GM12878 (cell line): ENCODE data around the gene CAPSL. TPM values are rescaled to one million over a fixed set of nuclear protein-coding genes. Genes with fewer than 3 reads are reported as not detected.

Source experiments
- ATAC-seq: fragments of 200-7000 bp; cut with Tn5 transposase; 3 replicates; pipeline ENCODE4 v1.9.1; 2020; ENCODE audit warnings: mild to moderate bottlenecking, moderate library complexity
- BruUV-seq: library from RNA; stranded (reverse); fragments of 400-500 nt; replicated peaks from 2 replicates; lab custom pipeline; 2021; lab: Mats Ljungman, UMichigan
- CTCF ChIA-PET: fragments of 300-600 bp; sonication (Branson Sonifier 250); formaldehyde crosslinking; extraction: SDS; loops from one replicate; lab custom pipeline; 2021; ENCODE audit warnings: inconsistent platforms; lab: Yijun Ruan, JAX
- POLR2A ChIA-PET: fragments of 350-600 bp; formaldehyde crosslinking; extraction: SDS; loops from one replicate; lab custom pipeline; 2021; ENCODE audit warnings: inconsistent platforms; lab: Charles Lee
- RAD21 ChIA-PET: fragments of 300-600 bp; sonication (Branson Sonifier 250); formaldehyde crosslinking; loops from one replicate; lab custom pipeline; 2023; ENCODE audit warnings: antibody characterized with exemption; ENCODE audit not compliant: unreplicated experiment; lab: Charles Lee
- SMC1A ChIA-PET: fragments of 300-600 bp; sonication (Branson Sonifier 250); formaldehyde crosslinking; loops from one replicate; lab custom pipeline; 2023; ENCODE audit not compliant: unreplicated experiment, uncharacterized antibody; lab: Charles Lee
- DNase-seq: peaks from one replicate; pipeline ENCODE4 v3.0.0-alpha.2; 2011; ENCODE audit warnings: low read depth, low spot score
- FAIRE-seq: peaks from 3 replicates; lab custom pipeline; 2011; peaks lifted over from hg19 to GRCh38; lab: Jason Lieb, UNC
- H2AFZ ChIP-seq: 2 replicates; pipeline ENCODE4 v1.6.0; 2011; ENCODE audit warnings: low read depth, low read length, control low read depth; ENCODE audit not compliant: control insufficient read depth
- H3K27ac ChIP-seq: 2 replicates; pipeline ENCODE4 v1.5.1; 2011; ENCODE audit warnings: control low read depth; ENCODE audit not compliant: control insufficient read depth, insufficient read depth
- H3K27me3 ChIP-seq, 2 experiments: replicated peaks in 1 of 2; 2 replicates each; pipeline versions ENCODE4 v1.6.0 to v1.6.1; 2011; ENCODE audit warnings: low read length in 1 of 2; ENCODE audit not compliant: control insufficient read depth in 2 of 2, insufficient read depth in 2 of 2
- H3K36me3 ChIP-seq, 2 experiments: 2 replicates each; pipeline ENCODE4 v1.5.1; 2011; ENCODE audit warnings: low read length in 1 of 2; ENCODE audit not compliant: control insufficient read depth in 2 of 2, insufficient read depth in 2 of 2
- H3K4me1 ChIP-seq: 2 replicates; pipeline ENCODE4 v1.6.1; 2011; ENCODE audit warnings: mild to moderate bottlenecking, low read length, moderate library complexity, mixed read lengths; ENCODE audit not compliant: control insufficient read depth, insufficient read depth
- H3K4me2 ChIP-seq: 2 replicates; pipeline ENCODE4 v1.6.0; 2011; ENCODE audit warnings: control low read depth; ENCODE audit not compliant: control insufficient read depth, insufficient read depth
- H3K4me3 ChIP-seq: fragments of 200-600 bp; sonication (generic); 2 replicates; pipeline ENCODE4 v1.5.1; 2016
- H3K79me2 ChIP-seq: 2 replicates; pipeline ENCODE4 v1.6.0; 2011; ENCODE audit warnings: low read length; ENCODE audit not compliant: control insufficient read depth, insufficient read depth
- H3K9ac ChIP-seq: 2 replicates; pipeline ENCODE4 v1.8.0; 2011; ENCODE audit warnings: low read length, control low read depth, mixed read lengths; ENCODE audit not compliant: control insufficient read depth, insufficient read depth
- H3K9me3 ChIP-seq: replicated peaks from 3 replicates; pipeline ENCODE4 v1.5.1; 2011; ENCODE audit warnings: mild to moderate bottlenecking, low read length; ENCODE audit not compliant: control insufficient read depth, insufficient read depth
- H4K20me1 ChIP-seq: 2 replicates; pipeline ENCODE4 v1.6.0; 2011; ENCODE audit not compliant: control insufficient read depth, insufficient read depth
- ASH2L ChIP-seq: fragments of 300-600, 200-600 bp; sonication (generic); IDR thresholded peaks from 2 replicates; pipeline ENCODE4 v1.6.1; 2017; ENCODE audit warnings: low read depth, mild to moderate bottlenecking, borderline replicate concordance
- CEBPB ChIP-seq, 2 experiments: fragments of 150-350 bp in 1 of 2; IDR thresholded peaks; 2 replicates each; pipeline ENCODE4 v1.6.1; 2012 to 2014; ENCODE audit warnings: low read depth in 2 of 2, low read length in 2 of 2, borderline replicate concordance in 1 of 2, inconsistent platforms in 1 of 2
- EGR1 ChIP-seq, 2 experiments: IDR thresholded peaks; 1 replicate in 1 of 2; 2 replicates in 1 of 2; pipeline ENCODE4 v1.6.1; 2011 to 2012; ENCODE audit warnings: low read depth in 2 of 2, low read length in 2 of 2, borderline replicate concordance in 1 of 2, mild to moderate bottlenecking in 1 of 2, moderate library complexity in 1 of 2
- HDGF ChIP-seq: fragments of 450-650 bp; IDR thresholded peaks from 2 replicates; pipeline ENCODE4 v1.6.1; 2016; ENCODE audit warnings: antibody characterized with exemption
- IRF4 ChIP-seq: IDR thresholded peaks from 2 replicates; pipeline ENCODE4 v1.6.1; 2011; ENCODE audit warnings: low read depth, low read length
- KAT2A ChIP-seq: conservative IDR thresholded peaks from 2 replicates; pipeline ENCODE4 v1.6.1; 2011; ENCODE audit warnings: low read depth, low read length; ENCODE audit not compliant: control insufficient read depth
- LARP7 ChIP-seq: fragments of 450-650 bp; IDR thresholded peaks from 2 replicates; pipeline ENCODE4 v1.6.1; 2017; ENCODE audit warnings: mild to moderate bottlenecking
- MEF2A ChIP-seq: IDR thresholded peaks from 2 replicates; pipeline ENCODE4 v1.6.1; 2011; ENCODE audit warnings: low read depth, mild to moderate bottlenecking, low read length, moderate library complexity; ENCODE audit not compliant: insufficient read depth
- NFIC ChIP-seq: IDR thresholded peaks from 2 replicates; pipeline ENCODE4 v1.6.1; 2012; ENCODE audit warnings: low read depth, mild to moderate bottlenecking, inconsistent platforms, low read length, moderate library complexity
- NR2C1 ChIP-seq: fragments of 450-650 bp; IDR thresholded peaks from 2 replicates; pipeline ENCODE4 v1.6.1; 2017; ENCODE audit warnings: antibody characterized with exemption, mild to moderate bottlenecking, moderate library complexity
- NR2C2 ChIP-seq: IDR thresholded peaks from 2 replicates; pipeline ENCODE4 v1.6.1; 2011; ENCODE audit warnings: borderline replicate concordance, low read depth; ENCODE audit not compliant: control insufficient read depth, insufficient read length
- SIX5 ChIP-seq: IDR thresholded peaks from 2 replicates; pipeline ENCODE4 v1.6.1; 2011; ENCODE audit warnings: mild to moderate bottlenecking, low read depth, low read length, moderate library complexity; ENCODE audit not compliant: severe bottlenecking
- SREBF2 ChIP-seq: IDR thresholded peaks from 2 replicates; pipeline ENCODE4 v1.6.1; 2012; ENCODE audit warnings: mild to moderate bottlenecking, low read length
- SRF ChIP-seq, 2 experiments: IDR thresholded peaks; 2 replicates each; pipeline ENCODE4 v1.6.1; 2011; ENCODE audit warnings: low read depth in 2 of 2, low read length in 2 of 2, mild to moderate bottlenecking in 1 of 2, moderate library complexity in 1 of 2
- TBL1XR1 ChIP-seq: IDR thresholded peaks from 2 replicates; pipeline ENCODE4 v1.6.1; 2012; ENCODE audit warnings: low read depth, low read length, improper control_type of control experiment
- TCF7 ChIP-seq: IDR thresholded peaks from 2 replicates; pipeline ENCODE4 v1.6.1; 2014; ENCODE audit warnings: antibody characterized with exemption, borderline replicate concordance
- YBX1 ChIP-seq: fragments of 450-650 bp; IDR thresholded peaks from 2 replicates; pipeline ENCODE4 v1.6.1; 2016; ENCODE audit warnings: antibody characterized with exemption
- ZBED1 ChIP-seq: IDR thresholded peaks from 2 replicates; pipeline ENCODE4 v1.6.1; 2016; ENCODE audit warnings: borderline replicate concordance
- WGBS: methylation state at CpG from one replicate; pipeline ENCODE4 v1.1.6; 2016; ENCODE audit warnings: low lambda C conversion rate; ENCODE audit not compliant: insufficient replicate concordance, insufficient coverage; ENCODE audit errors: missing lambda C conversion rate; 5-methylcytosine and 5-hydroxymethylcytosine counted together
- in situ Hi-C: fragments of 300-500 bp; cut with MboI; formaldehyde crosslinking; loops from 9 replicates; pipeline ENCODE4 v1.14.3; 2018; ENCODE audit warnings: mixed read lengths
- intact Hi-C: fragments of 100-400 bp; cut with micrococcal nuclease; formaldehyde crosslinking; loops from one replicate; pipeline ENCODE4 v1.14.2; 2022; ENCODE audit not compliant: unreplicated experiment
- polyA plus RNA-seq, 11 experiments: library from polyadenylated mRNA; depleted of rRNA in 4 of 11; unstranded in 6 of 11; stranded (reverse) in 5 of 11; fragments of >200 nt; fragmentation: Nextera tagmentation in 4 of 11; fragmentation: Illumina TruSeq in 1 of 11; extraction: Ambion mirVana in 4 of 11; extraction: Trizol in 1 of 11; gene quantifications; 1 replicate in 1 of 11; 2 replicates in 10 of 11; pipeline versions ENCODE4 v1.2.1 to v1.2.3, GENCODE V29; 2011 to 2016; ENCODE audit warnings: inconsistent platforms in 2 of 11, missing spikeins in 2 of 11, low read depth in 1 of 11
- total RNA-seq, 4 experiments: library from RNA; depleted of rRNA in 3 of 4; stranded (reverse); fragments of >200 nt in 3 of 4; fragmentation: Illumina TruSeq in 1 of 4; extraction: Trizol in 1 of 4; gene quantifications; 2 replicates each; pipeline versions ENCODE4 v1.2.1 to v1.2.3, GENCODE V29; 2013 to 2021
- TF ChIP-seq, protein P1 (sequence below): IDR thresholded peaks from 2 replicates; pipeline ENCODE4 v1.6.1; 2011; ENCODE audit warnings: mild to moderate bottlenecking, low read depth, low read length, moderate library complexity; ENCODE audit not compliant: insufficient replicate concordance
- TF ChIP-seq, protein P2 (sequence below): fragments of 450-650 bp; IDR thresholded peaks from 2 replicates; pipeline ENCODE4 v1.6.1; 2017; ENCODE audit warnings: mild to moderate bottlenecking, moderate library complexity

Gene CAPSL
- total and polyA plus RNA-seq, 10 of the 15 experiments (the other 5 are each of a cell fraction or from before 2014, with no cell fraction given) = 0.19 to 0.57 (median 0.20) TPM; not detected in 7

GRCh38 chr5:35902046-35902672 lies 36.3 kb downstream of the CAPSL start:
- WGBS = 0% methylated on average over 2 of the region's 2 CpGs
- intact Hi-C loops (loop anchor here (2.0 kb wide), 1 partner anchor 45 kb away; the partner anchor contains the start of gene IL7R), in situ Hi-C loops (no loop called here)
- FAIRE-seq (peak; percentile 35), DNase-seq (no peak), ATAC-seq (peak; percentile 71)
- Histone ChIP-seq H4K20me1 (no peaks in the 10 kb centered on the region), H3K4me3 (no peak overlapping the region), H3K4me2 (peak overlapping the region; percentile 36), H3K79me2 (no peaks in the 10 kb centered on the region), H3K9ac (no peak overlapping the region), H3K36me3 (no peaks in the 10 kb centered on the region), H2AFZ (no peak overlapping the region), H3K9me3 (no peaks in the 10 kb centered on the region), H3K4me1 (peaks cover 52% of the 10 kb centered on the region), H3K27ac (peak overlapping the region; percentile 66), H3K27me3 (no peaks in the 10 kb centered on the region)
- POLR2A ChIA-PET = interaction anchor here (0.7 to 5.6 kb wide), 7 partner anchors 20 to 48 kb away, joined by 3 to 23 read pairs (median 3); no protein-coding TSS in a partner anchor
- SMC1A ChIA-PET = interaction anchor here (0.6 to 13.7 kb wide), 12 partner anchors 8 to 543 kb away, joined by 3 to 238 read pairs (median 4); partner anchors contain the start of gene IL7R
- RAD21 ChIA-PET = interaction anchor here (0.7 to 2.3 kb wide), 14 partner anchors 8 to 79 kb away, joined by 3 to 10 read pairs (median 3); no protein-coding TSS in a partner anchor
- CTCF ChIA-PET = interaction anchor here (1.0 to 2.6 kb wide), 7 partner anchors 8 to 125 kb away, joined by 3 to 13 read pairs (median 5); no protein-coding TSS in a partner anchor
- BruUV-seq = no TSS peak
- TF ChIP-seq NR2C2 (no peak), TBL1XR1 (no peak), EGR1 (IDR thresholded peaks at IDR 0.05; ENCODE audit: borderline replicate concordance in 1 of 2, low read depth in 2 of 2, low read length in 2 of 2) (no peak), SREBF2 (no peak), YBX1 (no peak), TCF7 (no peak), ZBED1 (no peak), HDGF (no peak), ASH2L (no peak), MEF2A (no peak), LARP7 (no peak), KAT2A (no peak), CEBPB (IDR thresholded peaks at IDR 0.05; ENCODE audit: borderline replicate concordance in 1 of 2, low read depth in 2 of 2, low read length in 2 of 2) (no peak), IRF4 (peak; percentile 84; the same call in 1 of the 2 replicates), SIX5 (no peak), NR2C1 (peak; percentile 57), SRF (IDR thresholded peaks at IDR 0.05; ENCODE audit: low read depth in 2 of 2, low read length in 2 of 2) (no peak), NFIC (peak; percentile 68)
- TF ChIP-seq, protein P1, sequence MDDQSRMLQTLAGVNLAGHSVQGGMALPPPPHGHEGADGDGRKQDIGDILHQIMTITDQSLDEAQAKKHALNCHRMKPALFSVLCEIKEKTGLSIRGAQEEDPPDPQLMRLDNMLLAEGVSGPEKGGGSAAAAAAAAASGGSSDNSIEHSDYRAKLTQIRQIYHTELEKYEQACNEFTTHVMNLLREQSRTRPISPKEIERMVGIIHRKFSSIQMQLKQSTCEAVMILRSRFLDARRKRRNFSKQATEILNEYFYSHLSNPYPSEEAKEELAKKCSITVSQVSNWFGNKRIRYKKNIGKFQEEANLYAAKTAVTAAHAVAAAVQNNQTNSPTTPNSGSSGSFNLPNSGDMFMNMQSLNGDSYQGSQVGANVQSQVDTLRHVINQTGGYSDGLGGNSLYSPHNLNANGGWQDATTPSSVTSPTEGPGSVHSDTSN = no peak
- TF ChIP-seq, protein P2, sequence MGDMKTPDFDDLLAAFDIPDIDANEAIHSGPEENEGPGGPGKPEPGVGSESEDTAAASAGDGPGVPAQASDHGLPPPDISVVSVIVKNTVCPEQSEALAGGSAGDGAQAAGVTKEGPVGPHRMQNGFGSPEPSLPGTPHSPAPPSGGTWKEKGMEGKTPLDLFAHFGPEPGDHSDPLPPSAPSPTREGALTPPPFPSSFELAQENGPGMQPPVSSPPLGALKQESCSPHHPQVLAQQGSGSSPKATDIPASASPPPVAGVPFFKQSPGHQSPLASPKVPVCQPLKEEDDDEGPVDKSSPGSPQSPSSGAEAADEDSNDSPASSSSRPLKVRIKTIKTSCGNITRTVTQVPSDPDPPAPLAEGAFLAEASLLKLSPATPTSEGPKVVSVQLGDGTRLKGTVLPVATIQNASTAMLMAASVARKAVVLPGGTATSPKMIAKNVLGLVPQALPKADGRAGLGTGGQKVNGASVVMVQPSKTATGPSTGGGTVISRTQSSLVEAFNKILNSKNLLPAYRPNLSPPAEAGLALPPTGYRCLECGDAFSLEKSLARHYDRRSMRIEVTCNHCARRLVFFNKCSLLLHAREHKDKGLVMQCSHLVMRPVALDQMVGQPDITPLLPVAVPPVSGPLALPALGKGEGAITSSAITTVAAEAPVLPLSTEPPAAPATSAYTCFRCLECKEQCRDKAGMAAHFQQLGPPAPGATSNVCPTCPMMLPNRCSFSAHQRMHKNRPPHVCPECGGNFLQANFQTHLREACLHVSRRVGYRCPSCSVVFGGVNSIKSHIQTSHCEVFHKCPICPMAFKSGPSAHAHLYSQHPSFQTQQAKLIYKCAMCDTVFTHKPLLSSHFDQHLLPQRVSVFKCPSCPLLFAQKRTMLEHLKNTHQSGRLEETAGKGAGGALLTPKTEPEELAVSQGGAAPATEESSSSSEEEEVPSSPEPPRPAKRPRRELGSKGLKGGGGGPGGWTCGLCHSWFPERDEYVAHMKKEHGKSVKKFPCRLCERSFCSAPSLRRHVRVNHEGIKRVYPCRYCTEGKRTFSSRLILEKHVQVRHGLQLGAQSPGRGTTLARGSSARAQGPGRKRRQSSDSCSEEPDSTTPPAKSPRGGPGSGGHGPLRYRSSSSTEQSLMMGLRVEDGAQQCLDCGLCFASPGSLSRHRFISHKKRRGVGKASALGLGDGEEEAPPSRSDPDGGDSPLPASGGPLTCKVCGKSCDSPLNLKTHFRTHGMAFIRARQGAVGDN = peak; percentile 74
